Measurements from ENCODE around the gene TOR4A. TPM values are rescaled to one million over a fixed set of nuclear protein-coding genes. Genes with fewer than 3 reads are reported as not detected.

Gene TOR4A
- polyA plus RNA-seq, 2 of the 4 experiments (the other 2 are of a cell fraction), result 9.8 to 18.6 TPM

DNA sequence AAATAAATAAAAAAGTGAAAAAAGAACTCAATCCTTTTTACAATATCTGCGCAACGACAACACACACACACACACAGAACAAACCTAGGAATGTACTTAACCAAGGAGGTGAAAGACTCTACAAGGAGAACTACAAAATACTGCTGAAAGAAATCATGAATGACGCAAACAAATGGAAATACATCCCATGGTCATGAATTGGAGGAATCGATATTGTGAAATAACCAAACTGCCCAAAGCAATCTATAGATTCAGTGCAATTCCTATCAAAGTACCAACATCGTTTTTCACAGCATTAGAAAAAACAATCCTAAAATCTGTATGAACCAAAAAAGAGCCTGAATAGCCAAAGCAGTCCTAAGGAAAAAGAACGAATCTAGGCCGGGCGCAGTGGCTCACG, 54.4 kb downstream of the TOR4A start:
- POLR2A ChIA-PET, result no interaction called here
- H3K4me2 ChIP-seq, result no peak overlapping the region
- H3K4me3 ChIP-seq, result no peak overlapping the region
- no peak for FAIRE-seq
- CTCF ChIA-PET, result no interaction called here
- 83% methylated on average over 9 of the region's 9 CpGs for WGBS (ENCODE audit: missing lambda C conversion rate)
- no peak for TF ChIP-seq BHLHE40 (IDR thresholded peaks at IDR 0.05; ENCODE audit: low read depth, low read length)
- no peak for TF ChIP-seq EHF (CRISPR knock-in tag; IDR thresholded peaks at IDR 0.05)
- TF ChIP-seq TP53 (CRISPR knock-in tag; IDR thresholded peaks at IDR 0.05), result no peak
- TF ChIP-seq JUN (IDR thresholded peaks at IDR 0.05), result no peak
- TF ChIP-seq SREBF2 (IDR thresholded peaks at IDR 0.05), result no peak
- no peak for TF ChIP-seq GATA3 (IDR thresholded peaks at IDR 0.05; ENCODE audit: borderline replicate concordance)
- TF ChIP-seq RFX5 (IDR thresholded peaks at IDR 0.05), result no peak
- TF ChIP-seq RARB (CRISPR knock-in tag; IDR thresholded peaks at IDR 0.05), result no peak
- TF ChIP-seq FOSL2 (IDR thresholded peaks at IDR 0.05), result no peak
- no peak for TF ChIP-seq FOSL2 (CRISPR knock-in tag; IDR thresholded peaks at IDR 0.05)
- no peak for TF ChIP-seq HOXB13 (CRISPR knock-in tag; IDR thresholded peaks at IDR 0.05; ENCODE audit: low read depth)
- TF ChIP-seq CEBPB (IDR thresholded peaks at IDR 0.05), result no peak
- TF ChIP-seq, protein P1, sequence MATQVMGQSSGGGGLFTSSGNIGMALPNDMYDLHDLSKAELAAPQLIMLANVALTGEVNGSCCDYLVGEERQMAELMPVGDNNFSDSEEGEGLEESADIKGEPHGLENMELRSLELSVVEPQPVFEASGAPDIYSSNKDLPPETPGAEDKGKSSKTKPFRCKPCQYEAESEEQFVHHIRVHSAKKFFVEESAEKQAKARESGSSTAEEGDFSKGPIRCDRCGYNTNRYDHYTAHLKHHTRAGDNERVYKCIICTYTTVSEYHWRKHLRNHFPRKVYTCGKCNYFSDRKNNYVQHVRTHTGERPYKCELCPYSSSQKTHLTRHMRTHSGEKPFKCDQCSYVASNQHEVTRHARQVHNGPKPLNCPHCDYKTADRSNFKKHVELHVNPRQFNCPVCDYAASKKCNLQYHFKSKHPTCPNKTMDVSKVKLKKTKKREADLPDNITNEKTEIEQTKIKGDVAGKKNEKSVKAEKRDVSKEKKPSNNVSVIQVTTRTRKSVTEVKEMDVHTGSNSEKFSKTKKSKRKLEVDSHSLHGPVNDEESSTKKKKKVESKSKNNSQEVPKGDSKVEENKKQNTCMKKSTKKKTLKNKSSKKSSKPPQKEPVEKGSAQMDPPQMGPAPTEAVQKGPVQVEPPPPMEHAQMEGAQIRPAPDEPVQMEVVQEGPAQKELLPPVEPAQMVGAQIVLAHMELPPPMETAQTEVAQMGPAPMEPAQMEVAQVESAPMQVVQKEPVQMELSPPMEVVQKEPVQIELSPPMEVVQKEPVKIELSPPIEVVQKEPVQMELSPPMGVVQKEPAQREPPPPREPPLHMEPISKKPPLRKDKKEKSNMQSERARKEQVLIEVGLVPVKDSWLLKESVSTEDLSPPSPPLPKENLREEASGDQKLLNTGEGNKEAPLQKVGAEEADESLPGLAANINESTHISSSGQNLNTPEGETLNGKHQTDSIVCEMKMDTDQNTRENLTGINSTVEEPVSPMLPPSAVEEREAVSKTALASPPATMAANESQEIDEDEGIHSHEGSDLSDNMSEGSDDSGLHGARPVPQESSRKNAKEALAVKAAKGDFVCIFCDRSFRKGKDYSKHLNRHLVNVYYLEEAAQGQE (IDR thresholded peaks at IDR 0.05), result no peak
- no peak for TF ChIP-seq JUNB (IDR thresholded peaks at IDR 0.05)
- TF ChIP-seq, protein P2, sequence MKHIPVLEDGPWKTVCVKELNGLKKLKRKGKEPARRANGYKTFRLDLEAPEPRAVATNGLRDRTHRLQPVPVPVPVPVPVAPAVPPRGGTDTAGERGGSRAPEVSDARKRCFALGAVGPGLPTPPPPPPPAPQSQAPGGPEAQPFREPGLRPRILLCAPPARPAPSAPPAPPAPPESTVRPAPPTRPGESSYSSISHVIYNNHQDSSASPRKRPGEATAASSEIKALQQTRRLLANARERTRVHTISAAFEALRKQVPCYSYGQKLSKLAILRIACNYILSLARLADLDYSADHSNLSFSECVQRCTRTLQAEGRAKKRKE (CRISPR knock-in tag; IDR thresholded peaks at IDR 0.05; ENCODE audit: low read depth), result no peak
- TF ChIP-seq, protein P3, sequence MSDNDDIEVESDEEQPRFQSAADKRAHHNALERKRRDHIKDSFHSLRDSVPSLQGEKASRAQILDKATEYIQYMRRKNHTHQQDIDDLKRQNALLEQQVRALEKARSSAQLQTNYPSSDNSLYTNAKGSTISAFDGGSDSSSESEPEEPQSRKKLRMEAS (IDR thresholded peaks at IDR 0.05), result no peak
- no peak for TF ChIP-seq FOSB (CRISPR knock-in tag; IDR thresholded peaks at IDR 0.05)
- TF ChIP-seq RCOR1 (IDR thresholded peaks at IDR 0.05; ENCODE audit: low read depth, low read length), result no peak
- ATAC-seq, result no peak
- H3K4me1 ChIP-seq, result no peaks in the 10 kb centered on the region
- DNase-seq (ENCODE audit: low read depth in 1 of 2, low spot score in 1 of 2), result no peak
- H3K27ac ChIP-seq, result no peak overlapping the region
- peaks cover 18% of the 10 kb centered on the region; the same call in 2 of the 3 replicates for H3K9me3 ChIP-seq

Other genes starting within 250 kb of the TOR4A start
- 8.3 and 10.1 TPM in 2 replicates for gene ABCA2, start 249.5 kb upstream of the TOR4A start, polyA plus RNA-seq (2011; rRNA removed)
- 23.0 to 25.6 TPM (median 24.7 TPM) in 3 replicates for gene ABCA2, start 249.5 kb upstream of the TOR4A start, polyA plus RNA-seq (2017; fragmentation: RNase III; extraction: RNeasy Plus Mini Kit Qiagen cat#74134 plus additional on column Dnase treatment)
- gene FUT7, start 245.6 kb upstream of the TOR4A start, polyA plus RNA-seq (2011; rRNA removed), result not detected in 2 replicates
- gene FUT7, start 245.6 kb upstream of the TOR4A start, polyA plus RNA-seq (2017; fragmentation: RNase III; extraction: RNeasy Plus Mini Kit Qiagen cat#74134 plus additional on column Dnase treatment), result 0.07 TPM in 1 of 3 replicates, not detected in the others
- 12.7 and 13.0 TPM in 2 replicates for gene NPDC1, start 231.5 kb upstream of the TOR4A start, polyA plus RNA-seq (2011; rRNA removed)
- gene NPDC1, start 231.5 kb upstream of the TOR4A start, polyA plus RNA-seq (2017; fragmentation: RNase III; extraction: RNeasy Plus Mini Kit Qiagen cat#74134 plus additional on column Dnase treatment), result 33.2 to 40.6 TPM (median 40.2 TPM) in 3 replicates
- gene ENTPD2, start 223.7 kb upstream of the TOR4A start, polyA plus RNA-seq (2011; rRNA removed), result 0.75 and 2.3 TPM in 2 replicates
- 0.71 to 1.2 TPM (median 1.1 TPM) in 3 replicates for gene ENTPD2, start 223.7 kb upstream of the TOR4A start, polyA plus RNA-seq (2017; fragmentation: RNase III; extraction: RNeasy Plus Mini Kit Qiagen cat#74134 plus additional on column Dnase treatment)
- 6.5 and 6.9 TPM in 2 replicates for gene SAPCD2, start 207.2 kb upstream of the TOR4A start, polyA plus RNA-seq (2011; rRNA removed)
- 13.1 to 16.4 TPM (median 14.6 TPM) in 3 replicates for gene SAPCD2, start 207.2 kb upstream of the TOR4A start, polyA plus RNA-seq (2017; fragmentation: RNase III; extraction: RNeasy Plus Mini Kit Qiagen cat#74134 plus additional on column Dnase treatment)
- 1.2 and 1.9 TPM in 2 replicates for gene UAP1L1, start 200.2 kb upstream of the TOR4A start, polyA plus RNA-seq (2011; rRNA removed)
- 4.8 to 7.8 TPM (median 6.0 TPM) in 3 replicates for gene UAP1L1, start 200.2 kb upstream of the TOR4A start, polyA plus RNA-seq (2017; fragmentation: RNase III; extraction: RNeasy Plus Mini Kit Qiagen cat#74134 plus additional on column Dnase treatment)
- gene MAN1B1, start 190.7 kb upstream of the TOR4A start, polyA plus RNA-seq (2011; rRNA removed), result 31.7 and 47.8 TPM in 2 replicates
- 45.1 to 48.6 TPM (median 47.0 TPM) in 3 replicates for gene MAN1B1, start 190.7 kb upstream of the TOR4A start, polyA plus RNA-seq (2017; fragmentation: RNase III; extraction: RNeasy Plus Mini Kit Qiagen cat#74134 plus additional on column Dnase treatment)
- 27.6 and 36.0 TPM in 2 replicates for gene DPP7, start 163.0 kb upstream of the TOR4A start, polyA plus RNA-seq (2011; rRNA removed)
- gene DPP7, start 163.0 kb upstream of the TOR4A start, polyA plus RNA-seq (2017; fragmentation: RNase III; extraction: RNeasy Plus Mini Kit Qiagen cat#74134 plus additional on column Dnase treatment), result 61.3 to 71.8 TPM (median 68.5 TPM) in 3 replicates
- 0.11 and 0.13 TPM in 2 replicates for gene GRIN1, start 138.6 kb upstream of the TOR4A start, polyA plus RNA-seq (2011; rRNA removed)
- gene GRIN1, start 138.6 kb upstream of the TOR4A start, polyA plus RNA-seq (2017; fragmentation: RNase III; extraction: RNeasy Plus Mini Kit Qiagen cat#74134 plus additional on column Dnase treatment), result 0.30 to 0.51 TPM (median 0.45 TPM) in 3 replicates
- gene LRRC26, start 107.7 kb upstream of the TOR4A start, polyA plus RNA-seq (2011; rRNA removed), result 0.08 and 0.09 TPM in 2 replicates
- gene LRRC26, start 107.7 kb upstream of the TOR4A start, polyA plus RNA-seq (2017; fragmentation: RNase III; extraction: RNeasy Plus Mini Kit Qiagen cat#74134 plus additional on column Dnase treatment), result 0.80 to 1.2 TPM (median 1.0 TPM) in 3 replicates
- gene TMEM210, start 105.7 kb upstream of the TOR4A start, polyA plus RNA-seq (2011; rRNA removed), result not detected in 2 replicates
- not detected in 3 replicates for gene TMEM210, start 105.7 kb upstream of the TOR4A start, polyA plus RNA-seq (2017; fragmentation: RNase III; extraction: RNeasy Plus Mini Kit Qiagen cat#74134 plus additional on column Dnase treatment)
- gene ANAPC2, start 89.2 kb upstream of the TOR4A start, polyA plus RNA-seq (2011; rRNA removed), result 17.5 and 22.3 TPM in 2 replicates
- gene ANAPC2, start 89.2 kb upstream of the TOR4A start, polyA plus RNA-seq (2017; fragmentation: RNase III; extraction: RNeasy Plus Mini Kit Qiagen cat#74134 plus additional on column Dnase treatment), result 35.4 to 40.7 TPM (median 39.9 TPM) in 3 replicates
- 52.6 and 54.1 TPM in 2 replicates for gene SSNA1, start 89.0 kb upstream of the TOR4A start, polyA plus RNA-seq (2011; rRNA removed)
- 89.2 to 102 TPM (median 102 TPM) in 3 replicates for gene SSNA1, start 89.0 kb upstream of the TOR4A start, polyA plus RNA-seq (2017; fragmentation: RNase III; extraction: RNeasy Plus Mini Kit Qiagen cat#74134 plus additional on column Dnase treatment)
- gene TPRN, start 77.0 kb upstream of the TOR4A start, polyA plus RNA-seq (2011; rRNA removed), result 2.1 and 2.4 TPM in 2 replicates
- 5.3 to 6.5 TPM (median 6.3 TPM) in 3 replicates for gene TPRN, start 77.0 kb upstream of the TOR4A start, polyA plus RNA-seq (2017; fragmentation: RNase III; extraction: RNeasy Plus Mini Kit Qiagen cat#74134 plus additional on column Dnase treatment)
- 47.3 and 51.8 TPM in 2 replicates for gene TMEM203, start 72.1 kb upstream of the TOR4A start, polyA plus RNA-seq (2011; rRNA removed)
- gene TMEM203, start 72.1 kb upstream of the TOR4A start, polyA plus RNA-seq (2017; fragmentation: RNase III; extraction: RNeasy Plus Mini Kit Qiagen cat#74134 plus additional on column Dnase treatment), result 29.2 to 31.0 TPM (median 31.0 TPM) in 3 replicates
- 5.6 and 6.4 TPM in 2 replicates for gene NDOR1, start 72.0 kb upstream of the TOR4A start, polyA plus RNA-seq (2011; rRNA removed)
- 17.9 to 19.5 TPM (median 17.9 TPM) in 3 replicates for gene NDOR1, start 72.0 kb upstream of the TOR4A start, polyA plus RNA-seq (2017; fragmentation: RNase III; extraction: RNeasy Plus Mini Kit Qiagen cat#74134 plus additional on column Dnase treatment)
- gene RNF208, start 55.5 kb upstream of the TOR4A start, polyA plus RNA-seq (2011; rRNA removed), result 0.06 and 0.29 TPM in 2 replicates
- 1.0 to 1.7 TPM (median 1.7 TPM) in 3 replicates for gene RNF208, start 55.5 kb upstream of the TOR4A start, polyA plus RNA-seq (2017; fragmentation: RNase III; extraction: RNeasy Plus Mini Kit Qiagen cat#74134 plus additional on column Dnase treatment)
- gene CYSRT1, start 52.6 kb upstream of the TOR4A start, polyA plus RNA-seq (2011; rRNA removed), result 0.30 and 0.32 TPM in 2 replicates
- gene CYSRT1, start 52.6 kb upstream of the TOR4A start, polyA plus RNA-seq (2017; fragmentation: RNase III; extraction: RNeasy Plus Mini Kit Qiagen cat#74134 plus additional on column Dnase treatment), result 0.81 to 1.0 TPM (median 0.87 TPM) in 3 replicates
- gene RNF224, start 50.2 kb upstream of the TOR4A start, polyA plus RNA-seq (2011; rRNA removed), result not detected in 2 replicates
- 0.04 to 0.07 TPM (median 0.07 TPM) in 3 replicates for gene RNF224, start 50.2 kb upstream of the TOR4A start, polyA plus RNA-seq (2017; fragmentation: RNase III; extraction: RNeasy Plus Mini Kit Qiagen cat#74134 plus additional on column Dnase treatment)
- not detected in 2 replicates for gene SLC34A3, start 46.8 kb upstream of the TOR4A start, polyA plus RNA-seq (2011; rRNA removed)
- gene SLC34A3, start 46.8 kb upstream of the TOR4A start, polyA plus RNA-seq (2017; fragmentation: RNase III; extraction: RNeasy Plus Mini Kit Qiagen cat#74134 plus additional on column Dnase treatment), result 0.04 to 0.05 TPM (median 0.05 TPM) in 3 replicates
- 256 and 268 TPM in 2 replicates for gene TUBB4B, start 36.4 kb upstream of the TOR4A start, polyA plus RNA-seq (2011; rRNA removed)
- gene TUBB4B, start 36.4 kb upstream of the TOR4A start, polyA plus RNA-seq (2017; fragmentation: RNase III; extraction: RNeasy Plus Mini Kit Qiagen cat#74134 plus additional on column Dnase treatment), result 646 to 795 TPM (median 671 TPM) in 3 replicates
- gene STPG3, start 26.4 kb upstream of the TOR4A start, polyA plus RNA-seq (2011; rRNA removed), result not detected in 2 replicates
- not detected in 3 replicates for gene STPG3, start 26.4 kb upstream of the TOR4A start, polyA plus RNA-seq (2017; fragmentation: RNase III; extraction: RNeasy Plus Mini Kit Qiagen cat#74134 plus additional on column Dnase treatment)
- gene NELFB, start 22.4 kb upstream of the TOR4A start, polyA plus RNA-seq (2011; rRNA removed), result 31.8 and 33.8 TPM in 2 replicates
- gene NELFB, start 22.4 kb upstream of the TOR4A start, polyA plus RNA-seq (2017; fragmentation: RNase III; extraction: RNeasy Plus Mini Kit Qiagen cat#74134 plus additional on column Dnase treatment), result 44.4 to 46.3 TPM (median 45.3 TPM) in 3 replicates
- 3.2 and 5.1 TPM in 2 replicates for gene NRARP, start 24.5 kb downstream of the TOR4A start, polyA plus RNA-seq (2011; rRNA removed)
- 1.3 to 1.4 TPM (median 1.3 TPM) in 3 replicates for gene NRARP, start 24.5 kb downstream of the TOR4A start, polyA plus RNA-seq (2017; fragmentation: RNase III; extraction: RNeasy Plus Mini Kit Qiagen cat#74134 plus additional on column Dnase treatment)
- gene EXD3, start 145.4 kb downstream of the TOR4A start, polyA plus RNA-seq (2011; rRNA removed), result 3.3 and 3.4 TPM in 2 replicates
- gene EXD3, start 145.4 kb downstream of the TOR4A start, polyA plus RNA-seq (2017; fragmentation: RNase III; extraction: RNeasy Plus Mini Kit Qiagen cat#74134 plus additional on column Dnase treatment), result 4.0 to 5.4 TPM (median 4.5 TPM) in 3 replicates
- 0.44 and 0.58 TPM in 2 replicates for gene NOXA1, start 145.7 kb downstream of the TOR4A start, polyA plus RNA-seq (2011; rRNA removed)
- 1.1 to 1.9 TPM (median 1.5 TPM) in 3 replicates for gene NOXA1, start 145.7 kb downstream of the TOR4A start, polyA plus RNA-seq (2017; fragmentation: RNase III; extraction: RNeasy Plus Mini Kit Qiagen cat#74134 plus additional on column Dnase treatment)
- gene ENTPD8, start 163.6 kb downstream of the TOR4A start, polyA plus RNA-seq (2011; rRNA removed), result 0.18 and 0.22 TPM in 2 replicates
- gene ENTPD8, start 163.6 kb downstream of the TOR4A start, polyA plus RNA-seq (2017; fragmentation: RNase III; extraction: RNeasy Plus Mini Kit Qiagen cat#74134 plus additional on column Dnase treatment), result 0.21 to 0.41 TPM (median 0.36 TPM) in 3 replicates
- gene NSMF, start 181.6 kb downstream of the TOR4A start, polyA plus RNA-seq (2011; rRNA removed), result 16.0 and 20.0 TPM in 2 replicates
- 29.2 to 35.0 TPM (median 33.0 TPM) in 3 replicates for gene NSMF, start 181.6 kb downstream of the TOR4A start, polyA plus RNA-seq (2017; fragmentation: RNase III; extraction: RNeasy Plus Mini Kit Qiagen cat#74134 plus additional on column Dnase treatment)